ENCODE data around the gene ZBTB25.

ZBTB25 gene

GRCh38 chr14:64454671-64455070 lies 49.0 kb downstream of the ZBTB25 start:
- Mint-ChIP-seq H3K4me1 (peaks cover 25% of the 10 kb centered on the region), H3K27me3 (no peaks in the 10 kb centered on the region), H3K27ac (peak overlapping the region; percentile 53), H3K4me3 (no peak overlapping the region), H3K36me3 (peaks cover 20% of the 10 kb centered on the region), H3K9me3 (no peaks in the 10 kb centered on the region)
- ATAC-seq (ENCODE audit: low read depth) (no peak), DNase-seq (ENCODE audit: low spot score in 2 of 2) (no peak)

DNA sequence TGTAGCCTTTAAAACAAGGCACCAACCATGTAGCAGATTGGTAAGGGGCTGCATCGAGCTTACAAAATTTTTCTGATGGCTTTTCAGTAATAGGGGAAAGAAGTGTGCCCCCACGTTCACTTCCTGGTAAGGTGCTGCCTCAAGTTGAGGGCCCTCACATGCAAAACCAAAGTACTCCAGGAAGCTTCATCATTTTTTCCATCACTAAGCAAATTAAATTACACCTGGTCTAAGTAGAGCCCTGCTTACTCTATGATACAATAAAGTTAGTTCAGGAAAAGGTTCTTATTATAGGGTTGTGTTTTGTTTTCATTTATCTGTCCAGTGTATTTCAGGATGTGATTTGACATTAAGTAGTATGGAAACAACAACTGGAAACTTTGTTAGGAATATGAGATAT lies 53.4 kb downstream of the ZBTB25 start:
- H3K27ac Mint-ChIP-seq = peak overlapping the region; percentile 88

DNA sequence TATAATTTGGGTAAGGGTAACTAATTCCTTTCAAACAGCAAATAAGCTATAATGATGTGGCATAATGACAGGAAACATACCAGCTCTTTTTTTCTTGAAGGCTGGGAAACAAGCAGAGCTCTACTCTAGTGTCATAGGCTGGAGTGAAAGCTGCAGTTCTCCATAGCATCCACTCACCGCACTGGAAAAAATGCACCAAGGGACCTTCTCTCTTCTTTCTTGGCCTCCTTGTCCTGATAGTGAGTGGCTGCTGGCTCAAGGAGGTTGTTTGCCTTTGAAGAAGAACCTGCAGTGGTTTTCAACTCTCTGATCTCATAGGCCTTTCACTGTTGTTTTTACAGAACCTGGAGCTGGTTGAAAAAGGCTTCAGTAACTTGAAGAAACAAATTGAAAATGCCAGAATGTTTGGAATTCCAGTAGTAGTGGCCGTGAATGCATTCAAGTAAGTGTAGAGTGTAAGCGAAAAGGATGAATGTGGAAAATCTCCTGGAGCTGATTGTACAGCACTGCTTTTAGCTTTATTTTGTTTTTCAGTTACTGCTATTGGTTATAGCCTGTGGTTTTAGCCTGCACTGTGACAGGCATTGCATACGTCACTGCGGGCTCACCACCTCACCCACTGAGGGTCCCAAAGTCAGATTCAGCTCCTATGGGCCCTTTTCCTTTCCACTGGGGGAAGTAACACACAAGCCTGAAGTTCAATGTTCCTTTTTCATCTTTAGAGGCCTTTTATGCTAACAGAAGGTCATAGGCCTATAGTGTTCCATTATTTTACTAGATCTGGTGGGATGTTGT lies 55.6 kb downstream of the ZBTB25 start:
- H3K36me3 Mint-ChIP-seq = peaks cover 12% of the 10 kb centered on the region
- peak overlapping the region; percentile 88 for H3K27ac Mint-ChIP-seq
- no peak overlapping the region for H3K4me3 Mint-ChIP-seq
- H3K4me1 Mint-ChIP-seq = peaks cover 35% of the 10 kb centered on the region
- DNase-seq (ENCODE audit: low spot score in 2 of 2) (no peak), ATAC-seq (ENCODE audit: low read depth) (no peak)
- H3K27me3 Mint-ChIP-seq = no peaks in the 10 kb centered on the region
- no peaks in the 10 kb centered on the region for H3K9me3 Mint-ChIP-seq

More for the DNA sequence above, 53.4 kb downstream of the ZBTB25 start:
- Mint-ChIP-seq H3K27me3 (no peaks in the 10 kb centered on the region), H3K4me1 (peaks cover 20% of the 10 kb centered on the region), H3K9me3 (no peaks in the 10 kb centered on the region), H3K36me3 (peaks cover 15% of the 10 kb centered on the region), H3K4me3 (no peak overlapping the region)
- DNase-seq (ENCODE audit: low spot score in 2 of 2) (no peak), ATAC-seq (ENCODE audit: low read depth) (peak; percentile 44)

- H3K4me1 Mint-ChIP-seq = peaks cover 28% of the 10 kb centered on the region
These were observed 58.4 kb downstream of the ZBTB25 start for GRCh38 chr14:64444984-64445845.

DNA sequence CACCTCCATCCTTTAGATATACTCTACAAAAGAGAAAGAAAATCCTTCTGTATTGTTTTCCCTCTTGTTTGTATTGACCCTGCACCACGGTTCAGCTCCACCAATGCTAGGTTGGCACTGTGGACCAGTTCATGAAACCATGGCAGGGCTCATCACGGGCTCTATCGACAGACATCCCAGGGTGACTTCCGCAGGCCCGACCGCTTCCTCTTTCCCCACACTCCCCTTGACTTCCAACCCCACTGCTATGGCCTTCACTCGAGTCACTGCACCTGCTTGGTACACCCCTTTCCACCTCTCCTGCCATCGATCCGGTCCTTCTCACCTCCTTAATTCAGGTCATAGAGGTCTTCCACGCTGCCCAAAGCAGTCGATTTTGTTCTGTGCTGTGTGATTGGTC lies 59.5 kb downstream of the ZBTB25 start:
- peak; percentile 67 for ATAC-seq (ENCODE audit: low read depth)
- peak overlapping the region; percentile 85 for H3K27ac Mint-ChIP-seq
- no peaks in the 10 kb centered on the region for H3K9me3 Mint-ChIP-seq
- peaks cover 21% of the 10 kb centered on the region for H3K36me3 Mint-ChIP-seq
- H3K27me3 Mint-ChIP-seq = no peaks in the 10 kb centered on the region
- H3K4me3 Mint-ChIP-seq = no peak overlapping the region
- H3K4me1 Mint-ChIP-seq = peaks cover 23% of the 10 kb centered on the region
- peak in 1 of 2 donors; percentile 17 for DNase-seq (ENCODE audit: low spot score in 2 of 2)

More at GRCh38 chr14:64444984-64445845, 58.4 kb downstream of the ZBTB25 start:
- H3K27ac Mint-ChIP-seq = peak overlapping the region; percentile 85
- peak; percentile 94 for ATAC-seq (ENCODE audit: low read depth)
- H3K27me3 Mint-ChIP-seq = no peaks in the 10 kb centered on the region
- peak overlapping the region; percentile 35 for H3K4me3 Mint-ChIP-seq
- peaks cover 22% of the 10 kb centered on the region for H3K36me3 Mint-ChIP-seq
- DNase-seq (ENCODE audit: low spot score in 2 of 2) = peak; percentile 25 to 46
- H3K9me3 Mint-ChIP-seq = no peaks in the 10 kb centered on the region

- Mint-ChIP-seq H3K36me3 (peaks cover 24% of the 10 kb centered on the region), H3K4me1 (peaks cover 18% of the 10 kb centered on the region)
- no peak for DNase-seq (ENCODE audit: low spot score in 2 of 2)
These were observed 61.2 kb downstream of the ZBTB25 start for GRCh38 chr14:64442300-64442988.

DNA sequence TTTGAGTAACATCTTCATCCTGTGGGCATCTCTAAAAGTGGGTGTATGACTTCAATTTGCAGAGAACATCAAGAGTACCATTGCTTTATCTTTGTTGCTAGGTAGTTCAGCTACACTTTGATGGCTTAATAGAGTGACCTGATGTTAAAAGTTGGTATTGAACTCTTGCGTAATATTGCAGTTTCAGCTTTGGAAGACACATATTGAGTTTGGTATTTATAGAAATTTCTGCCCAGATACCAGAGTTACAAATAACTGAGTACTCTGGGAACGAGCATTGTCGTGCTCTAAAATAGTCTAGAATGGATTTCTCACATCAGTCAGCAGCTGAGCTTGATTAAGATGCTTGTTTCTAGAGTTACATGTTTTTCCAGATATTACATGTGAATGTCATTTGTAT lies 63.1 kb downstream of the ZBTB25 start:
- ATAC-seq (ENCODE audit: low read depth) (no peak), DNase-seq (ENCODE audit: low spot score in 2 of 2) (no peak)
- peaks cover 27% of the 10 kb centered on the region for H3K36me3 Mint-ChIP-seq
- no peak overlapping the region for H3K4me3 Mint-ChIP-seq
- no peaks in the 10 kb centered on the region for H3K27me3 Mint-ChIP-seq
- no peak overlapping the region for H3K27ac Mint-ChIP-seq
- H3K4me1 Mint-ChIP-seq = peaks cover 17% of the 10 kb centered on the region
- no peaks in the 10 kb centered on the region for H3K9me3 Mint-ChIP-seq

More at GRCh38 chr14:64442300-64442988, 61.2 kb downstream of the ZBTB25 start:
- no peak overlapping the region for H3K4me3 Mint-ChIP-seq
- H3K27me3 Mint-ChIP-seq = no peaks in the 10 kb centered on the region
- ATAC-seq (ENCODE audit: low read depth) = no peak
- no peaks in the 10 kb centered on the region for H3K9me3 Mint-ChIP-seq
- H3K27ac Mint-ChIP-seq = no peak overlapping the region

- H3K27ac Mint-ChIP-seq = no peak overlapping the region
- peaks cover 5% of the 10 kb centered on the region for H3K4me1 Mint-ChIP-seq
- peaks cover 31% of the 10 kb centered on the region for H3K36me3 Mint-ChIP-seq
- H3K4me3 Mint-ChIP-seq = no peak overlapping the region
- H3K9me3 Mint-ChIP-seq = no peaks in the 10 kb centered on the region
- H3K27me3 Mint-ChIP-seq = no peaks in the 10 kb centered on the region
- no peak for DNase-seq (ENCODE audit: low spot score in 2 of 2)
- no peak for ATAC-seq (ENCODE audit: low read depth)
These were observed 64.5 kb downstream of the ZBTB25 start for GRCh38 chr14:64439141-64439540.

DNA sequence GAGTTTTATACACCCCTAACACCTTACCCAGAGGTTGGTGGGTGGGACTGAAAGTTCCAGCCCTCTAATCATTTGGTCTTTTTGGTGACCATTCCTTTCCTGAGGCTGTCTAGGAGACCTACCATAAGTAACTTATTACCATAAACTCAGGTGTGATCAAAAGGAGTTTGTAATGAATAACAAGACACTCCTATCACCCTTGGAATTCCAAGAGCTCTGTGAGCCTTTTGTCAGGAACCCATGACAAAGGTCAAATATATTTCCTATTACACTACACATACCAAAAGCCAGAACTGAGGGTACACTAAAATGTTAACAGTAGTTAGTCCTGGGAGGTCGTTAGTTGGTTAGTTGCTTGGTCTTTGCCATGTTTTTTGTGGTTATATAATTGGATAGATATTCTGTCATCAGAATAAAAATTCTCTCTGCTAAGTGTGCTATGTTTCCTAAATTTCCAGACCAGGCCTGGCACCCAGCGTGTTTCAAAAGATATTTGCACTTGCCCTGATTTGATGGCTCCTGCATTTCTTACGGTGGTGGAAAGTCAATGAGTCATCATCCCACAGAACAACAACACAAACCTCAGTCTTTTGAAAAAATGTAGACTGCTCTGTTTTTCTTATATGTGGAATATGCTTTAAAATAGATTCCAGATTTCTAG lies 65.3 kb downstream of the ZBTB25 start:
- Mint-ChIP-seq H3K36me3 (peaks cover 31% of the 10 kb centered on the region), H3K9me3 (no peaks in the 10 kb centered on the region), H3K4me3 (no peak overlapping the region), H3K27me3 (no peaks in the 10 kb centered on the region), H3K27ac (no peak overlapping the region), H3K4me1 (no peaks in the 10 kb centered on the region)
- ATAC-seq (ENCODE audit: low read depth) (no peak), DNase-seq (ENCODE audit: low spot score in 2 of 2) (no peak)

DNA sequence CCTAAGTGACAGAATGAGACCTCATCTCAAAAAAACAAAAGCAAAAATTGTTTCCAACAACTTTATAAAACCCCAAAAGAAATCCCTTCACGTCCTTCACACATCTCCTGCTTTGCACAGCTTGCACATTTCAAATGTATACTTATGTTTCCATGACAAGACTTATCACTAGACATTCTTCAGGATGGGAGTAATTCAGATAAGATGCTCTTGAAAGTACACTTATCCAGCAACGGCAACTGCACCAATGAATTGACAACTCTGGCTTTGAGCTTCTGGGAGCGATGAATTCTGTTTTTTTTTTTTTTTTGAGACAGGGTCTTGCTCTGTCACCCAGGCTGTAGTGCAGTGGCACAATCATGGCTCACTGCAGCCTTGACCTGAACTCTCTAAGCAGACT lies 69.1 kb downstream of the ZBTB25 start:
- ATAC-seq (ENCODE audit: low read depth) = no peak
- Mint-ChIP-seq H3K36me3 (peaks cover 31% of the 10 kb centered on the region), H3K27me3 (no peaks in the 10 kb centered on the region), H3K4me3 (no peak overlapping the region), H3K27ac (no peak overlapping the region), H3K9me3 (no peaks in the 10 kb centered on the region), H3K4me1 (no peaks in the 10 kb centered on the region)
- no peak for DNase-seq (ENCODE audit: low spot score in 2 of 2)

DNA sequence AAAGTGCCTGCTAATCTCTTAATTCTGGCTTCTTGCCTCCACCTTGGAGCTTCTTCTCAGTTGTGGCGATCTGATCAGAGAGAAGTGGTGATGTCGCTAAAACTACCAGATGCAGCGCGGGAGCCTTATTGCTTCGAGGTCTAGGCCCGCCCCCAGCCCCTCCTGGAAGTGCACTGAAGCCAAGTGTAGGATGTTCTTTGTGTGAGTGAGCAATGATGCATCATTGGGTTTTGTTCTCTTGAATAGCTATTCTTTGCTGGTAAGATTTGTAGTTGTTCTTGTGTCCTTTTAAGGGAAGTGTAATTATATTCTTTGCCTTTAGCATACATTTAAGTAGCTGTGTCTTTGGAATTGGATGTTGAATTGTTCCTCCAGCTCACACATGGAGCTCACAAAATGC lies 79.7 kb downstream of the ZBTB25 start:
- Mint-ChIP-seq H3K27ac (no peak overlapping the region), H3K4me3 (no peak overlapping the region), H3K27me3 (no peaks in the 10 kb centered on the region), H3K36me3 (peaks cover 31% of the 10 kb centered on the region), H3K4me1 (no peaks in the 10 kb centered on the region), H3K9me3 (no peaks in the 10 kb centered on the region)
- ATAC-seq (ENCODE audit: low read depth) (no peak), DNase-seq (ENCODE audit: low spot score in 2 of 2) (no peak)

GRCh38 chr14:64422756-64423155 lies 80.9 kb downstream of the ZBTB25 start:
- peak overlapping the region; percentile 73 for H3K27ac Mint-ChIP-seq
- H3K36me3 Mint-ChIP-seq = peaks cover 27% of the 10 kb centered on the region
- no peak overlapping the region for H3K4me3 Mint-ChIP-seq
- H3K4me1 Mint-ChIP-seq = no peaks in the 10 kb centered on the region
- DNase-seq (ENCODE audit: low spot score in 2 of 2) (no peak), ATAC-seq (ENCODE audit: low read depth) (no peak)
- H3K27me3 Mint-ChIP-seq = no peaks in the 10 kb centered on the region
- H3K9me3 Mint-ChIP-seq = no peaks in the 10 kb centered on the region

DNA sequence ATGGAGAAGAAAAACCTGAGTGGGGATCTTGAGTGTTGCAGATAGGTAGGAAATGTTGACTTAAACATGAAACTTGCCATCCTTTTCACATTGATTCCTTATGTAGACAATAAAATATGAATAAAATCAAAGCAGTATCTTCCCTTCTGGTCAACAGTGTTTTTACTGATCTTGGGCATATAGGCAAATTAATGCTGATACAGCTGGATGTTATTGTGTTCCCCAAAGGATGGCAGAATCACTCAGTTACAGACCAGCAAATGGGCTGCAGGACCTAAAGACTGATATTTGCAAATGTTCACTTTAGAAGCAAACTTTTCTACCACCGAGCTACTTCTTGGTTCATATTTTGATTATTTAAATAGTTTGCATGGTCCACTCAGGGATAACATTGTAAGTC lies 81.6 kb downstream of the ZBTB25 start:
- Mint-ChIP-seq H3K27ac (no peak overlapping the region), H3K36me3 (peaks cover 25% of the 10 kb centered on the region), H3K9me3 (no peaks in the 10 kb centered on the region), H3K4me3 (no peak overlapping the region), H3K27me3 (no peaks in the 10 kb centered on the region), H3K4me1 (no peaks in the 10 kb centered on the region)
- ATAC-seq (ENCODE audit: low read depth) (no peak), DNase-seq (ENCODE audit: low spot score in 2 of 2) (no peak)

Data from memory B cell (primary cell).